Measurements from ENCODE around the gene RBM48.

Gene RBM48

DNA sequence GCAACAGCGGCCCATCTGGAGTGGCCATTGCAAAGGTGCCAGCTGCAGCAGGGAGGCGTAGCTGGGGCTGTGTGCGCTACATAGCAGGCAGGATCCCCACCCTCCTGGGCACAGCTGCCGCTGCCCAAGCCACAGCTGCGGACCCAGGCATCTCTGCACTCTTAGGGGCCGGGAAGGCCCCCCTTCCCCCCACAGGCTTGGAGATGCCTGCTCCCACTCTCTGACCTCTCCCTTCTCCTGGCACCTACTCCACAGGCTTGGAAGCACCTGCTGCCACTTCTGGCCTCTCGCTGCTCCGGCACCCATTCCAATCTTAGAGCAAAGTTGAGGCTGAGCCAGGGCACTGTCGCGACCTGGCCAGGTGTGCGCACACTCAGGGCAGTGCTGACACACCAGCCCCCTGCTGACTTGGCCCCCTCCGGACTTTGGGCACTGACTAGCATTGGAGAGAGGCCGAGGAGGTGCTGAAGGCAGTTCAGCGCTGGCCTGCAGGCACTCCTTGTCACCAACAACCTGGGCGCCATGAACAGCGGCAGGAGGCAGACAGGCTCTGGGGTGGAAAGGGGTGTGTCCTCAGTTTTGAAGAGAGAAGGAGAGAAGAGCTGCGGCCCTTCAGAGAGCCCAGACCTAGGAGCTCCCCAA, 18.4 kb downstream of the RBM48 start:
- DNase-seq: no peak

DNA sequence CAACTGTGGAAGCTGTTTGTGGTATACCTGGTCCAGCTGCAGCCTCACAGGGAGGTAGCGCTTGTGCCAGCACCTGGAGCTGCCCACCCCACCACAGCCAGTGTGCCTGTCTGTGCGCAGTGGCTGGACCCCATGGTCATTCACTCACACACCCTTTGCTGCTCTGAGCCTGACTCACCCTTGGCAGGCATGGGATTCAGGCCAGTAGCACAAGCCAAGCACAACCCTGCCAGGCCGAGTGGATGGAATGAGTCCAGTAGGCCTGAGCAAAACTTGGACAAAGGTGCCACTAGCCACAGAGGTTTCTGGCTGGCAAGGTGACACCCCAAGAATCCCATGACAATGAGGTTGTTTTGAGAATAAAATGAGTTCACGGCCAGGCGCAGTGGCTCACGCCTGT, 19.0 kb downstream of the RBM48 start:
- no peak for DNase-seq

DNA sequence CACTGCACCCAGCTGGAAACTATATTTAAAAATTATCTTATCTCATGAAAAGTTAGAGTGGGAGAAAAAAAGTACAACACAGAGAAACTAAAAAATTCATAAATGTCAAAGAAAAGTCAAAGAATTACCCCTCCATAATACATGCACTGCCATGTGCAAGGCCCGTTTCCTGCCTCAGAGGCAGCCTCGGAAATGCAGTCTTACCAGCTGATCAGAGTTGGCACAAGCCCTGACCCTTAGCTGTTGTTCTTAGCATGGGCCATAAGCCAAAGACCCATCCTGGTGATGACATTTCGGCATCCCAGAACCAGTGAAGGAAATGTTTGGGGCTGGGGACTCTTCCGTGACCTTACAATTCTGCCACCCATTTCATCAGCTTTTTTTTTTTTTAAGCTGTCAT, 21.6 kb downstream of the RBM48 start:
- no peak for DNase-seq

GRCh38 chr7:92557249-92557648, 28.7 kb downstream of the RBM48 start:
- DNase-seq: no peak

DNA sequence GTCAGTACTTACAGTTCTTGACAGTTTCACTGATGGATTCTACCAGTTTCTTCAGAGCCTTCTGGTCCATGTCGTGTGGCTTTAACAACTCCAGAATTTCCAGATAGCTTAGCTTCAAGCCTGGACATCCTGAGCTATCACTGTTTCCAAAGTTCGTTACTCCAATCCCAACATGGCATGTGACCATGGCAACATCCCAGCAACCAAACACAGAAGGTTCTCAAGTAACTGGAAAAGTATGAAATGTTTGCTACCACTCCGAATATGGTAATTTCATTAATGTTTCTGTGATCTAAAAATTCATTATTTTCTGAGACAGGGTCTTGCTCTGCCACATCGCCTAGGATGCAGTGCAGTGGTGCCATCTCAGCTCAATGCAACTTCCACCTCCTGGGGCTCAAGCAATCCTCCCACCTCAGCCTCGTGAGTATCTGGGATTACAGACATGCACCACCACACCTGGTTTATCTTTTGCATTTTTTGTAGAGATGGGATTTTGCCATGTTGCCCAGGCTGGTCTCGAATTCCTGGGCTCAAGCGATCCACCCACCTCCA, 29.3 kb downstream of the RBM48 start:
- no peak for DNase-seq

DNA sequence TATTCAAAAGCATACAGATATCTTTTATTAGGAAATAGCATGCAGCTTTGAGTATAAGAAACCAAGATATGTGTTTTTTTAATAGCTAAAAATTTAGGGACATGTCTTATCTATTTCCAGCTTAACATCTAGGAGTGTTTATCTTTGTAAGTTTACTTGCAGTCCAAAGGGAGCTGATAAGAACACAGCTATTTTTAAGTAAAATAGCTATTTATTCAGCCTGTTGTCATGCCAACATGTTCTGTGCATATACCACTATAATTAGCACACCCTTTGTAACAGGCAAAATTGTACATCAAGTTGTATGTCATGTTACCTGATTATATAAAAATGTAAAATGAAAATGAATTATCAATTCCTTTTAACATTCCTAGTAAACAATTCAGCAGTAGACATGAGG, 32.0 kb downstream of the RBM48 start:
- no peak for DNase-seq

DNA sequence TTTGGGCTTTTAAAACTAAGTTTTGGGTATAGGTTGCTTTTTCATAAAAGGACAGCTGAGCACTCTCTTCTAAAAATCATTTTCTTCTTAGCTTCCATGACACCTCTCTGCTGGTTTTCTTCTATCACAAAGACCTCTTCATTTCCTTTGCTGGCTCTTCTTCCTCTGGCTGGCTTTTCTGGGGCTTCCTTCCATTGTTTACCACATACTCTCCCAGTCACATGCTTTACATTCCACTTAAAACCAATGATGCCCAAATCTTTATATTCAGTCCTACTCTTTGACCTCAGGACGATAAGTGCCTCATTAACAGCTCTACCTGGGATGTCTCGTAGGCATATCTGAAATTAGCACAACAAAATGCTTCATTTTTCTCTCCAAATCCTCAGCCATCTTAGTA, 34.8 kb downstream of the RBM48 start:
- no peak for DNase-seq

- no peak for DNase-seq
Observed at GRCh38 chr7:92567460-92567859, 38.9 kb downstream of the RBM48 start.

DNA sequence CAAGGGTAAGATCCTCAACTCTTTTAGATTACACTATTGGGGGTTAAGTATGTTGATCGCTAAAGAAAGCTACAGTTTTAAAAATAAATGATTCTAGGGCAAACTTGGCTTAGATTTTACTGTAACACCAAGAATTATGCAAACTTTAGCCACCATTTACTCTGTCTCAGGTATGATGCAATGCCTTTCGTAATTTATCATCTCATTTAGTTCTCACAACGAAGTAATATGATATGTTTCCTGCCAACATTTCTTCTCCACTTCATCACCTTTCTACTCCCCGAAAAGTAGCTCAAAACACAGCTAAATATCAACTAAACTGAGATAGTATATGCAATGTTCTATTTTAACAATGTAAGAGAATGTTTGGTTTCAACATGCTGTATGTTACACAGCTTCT, 40.5 kb downstream of the RBM48 start:
- no peak for DNase-seq

GRCh38 chr7:92576296-92576695, 47.7 kb downstream of the RBM48 start:
- no peak for DNase-seq

GRCh38 chr7:92582948-92583347, 54.4 kb downstream of the RBM48 start:
- DNase-seq: no peak

GRCh38 chr7:92584953-92585352, 56.4 kb downstream of the RBM48 start:
- DNase-seq: no peak

GRCh38 chr7:92586403-92586802, 57.8 kb downstream of the RBM48 start:
- no peak for DNase-seq

- no peak for DNase-seq
Observed at GRCh38 chr7:92586841-92587240, 58.2 kb downstream of the RBM48 start.

All from activated gamma-delta T cell (primary cell).